Islet of Langerhans (tissue), 1 donor: ENCODE data around the gene DHCR7.

ENCODE experiments used
- FAIRE-seq: peaks from one replicate; lab custom pipeline; 2011; peaks lifted over from hg19 to GRCh38; lab: Jason Lieb, UNC

The DHCR7 gene

DNA sequence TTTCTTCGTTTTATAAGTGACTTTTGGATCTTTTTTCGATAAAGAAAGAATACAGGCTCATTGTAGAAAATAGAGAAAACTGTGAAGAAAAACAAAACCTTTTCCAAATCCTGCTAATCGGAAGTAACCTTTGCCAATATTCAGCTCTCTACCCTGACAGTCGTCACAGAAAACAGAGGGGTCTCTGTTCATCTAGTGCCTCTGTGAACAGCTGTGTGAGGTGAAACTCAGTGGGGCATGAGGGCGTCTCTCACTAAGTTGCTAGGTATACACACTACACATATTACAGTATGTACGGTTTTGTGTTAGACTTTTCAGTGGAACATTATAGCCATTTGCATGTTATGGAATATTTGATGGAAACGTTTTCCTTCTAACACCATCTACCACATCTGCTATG lies 39.4 kb downstream of the DHCR7 start:
- FAIRE-seq, result no peak

DNA sequence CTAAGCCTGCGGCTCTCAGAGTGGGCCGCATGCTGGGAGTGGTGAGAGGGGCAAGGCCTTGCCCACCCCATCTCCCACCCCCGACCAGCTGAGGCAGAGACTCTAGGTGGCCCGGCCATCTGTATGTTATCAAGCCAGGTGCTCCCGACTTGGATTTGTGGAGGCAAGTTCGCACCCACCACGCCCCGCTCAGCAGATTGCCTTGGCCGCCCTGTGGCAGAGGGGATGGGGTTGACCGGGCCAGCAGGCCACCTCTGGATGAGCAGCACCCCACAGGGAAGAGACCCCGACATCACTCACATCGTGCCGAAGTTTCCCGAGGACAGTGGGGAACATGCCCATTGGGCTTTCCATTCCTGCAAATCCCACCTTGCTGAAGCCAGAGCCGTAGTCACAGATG lies 40.8 kb downstream of the DHCR7 start:
- FAIRE-seq, result no peak

DNA sequence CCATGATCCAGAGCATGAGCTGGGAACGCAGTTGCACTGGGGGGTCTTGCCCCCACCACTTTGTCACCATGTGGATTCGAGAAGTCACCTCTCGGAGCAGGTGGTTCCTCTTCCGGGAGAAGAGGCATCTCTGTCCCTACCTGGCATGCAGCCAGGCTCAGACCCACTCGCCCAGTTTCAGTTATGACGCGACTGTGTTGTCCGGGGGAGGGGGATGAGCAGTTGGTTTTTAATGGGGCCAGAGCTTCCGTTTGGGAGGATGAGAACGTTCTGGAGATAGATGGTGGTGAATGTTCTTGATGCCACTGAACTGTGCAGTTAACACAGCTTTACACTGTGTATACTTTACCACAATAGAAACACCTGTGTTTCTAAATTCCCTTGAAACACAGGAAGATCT lies 41.5 kb downstream of the DHCR7 start:
- no peak for FAIRE-seq

DNA sequence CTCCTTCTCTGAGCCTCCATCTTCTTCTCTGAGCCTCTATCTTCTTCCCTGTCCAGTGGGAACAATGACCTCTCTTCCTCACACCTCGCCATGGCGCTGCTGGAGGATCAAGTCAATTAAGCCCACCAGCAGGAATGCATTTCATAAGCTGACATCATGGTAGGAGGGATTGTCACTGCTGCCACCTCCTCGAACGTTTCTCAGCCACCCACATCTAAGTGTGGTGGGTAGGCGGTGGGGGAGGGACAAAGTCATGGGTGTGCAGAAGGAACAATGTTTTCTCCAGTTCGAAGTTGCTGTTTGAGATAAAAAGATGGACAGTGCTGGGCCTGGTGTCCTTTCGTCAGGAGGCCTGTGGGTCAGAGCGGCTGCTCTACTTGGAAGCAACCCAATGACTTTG lies 44.0 kb downstream of the DHCR7 start:
- no peak for FAIRE-seq

DNA sequence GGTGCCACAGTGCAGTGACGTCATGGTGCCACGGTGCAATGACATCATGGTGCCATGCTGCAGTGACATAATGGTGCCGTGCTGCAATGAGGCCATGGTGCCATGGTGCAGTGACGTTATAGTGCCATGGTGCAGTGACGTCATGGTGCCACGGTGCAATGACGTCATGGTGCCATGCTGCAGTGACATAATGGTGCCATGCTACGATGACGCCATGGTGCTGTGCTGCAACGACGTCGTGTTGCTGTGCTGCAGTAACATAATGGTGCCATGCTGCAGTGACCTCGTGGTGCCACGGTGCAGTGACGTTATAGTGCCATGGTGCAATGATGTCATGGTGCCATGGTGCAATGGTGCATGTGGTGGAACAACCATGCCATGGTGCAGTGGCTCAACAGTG lies 45.3 kb downstream of the DHCR7 start:
- FAIRE-seq, result no peak

DNA sequence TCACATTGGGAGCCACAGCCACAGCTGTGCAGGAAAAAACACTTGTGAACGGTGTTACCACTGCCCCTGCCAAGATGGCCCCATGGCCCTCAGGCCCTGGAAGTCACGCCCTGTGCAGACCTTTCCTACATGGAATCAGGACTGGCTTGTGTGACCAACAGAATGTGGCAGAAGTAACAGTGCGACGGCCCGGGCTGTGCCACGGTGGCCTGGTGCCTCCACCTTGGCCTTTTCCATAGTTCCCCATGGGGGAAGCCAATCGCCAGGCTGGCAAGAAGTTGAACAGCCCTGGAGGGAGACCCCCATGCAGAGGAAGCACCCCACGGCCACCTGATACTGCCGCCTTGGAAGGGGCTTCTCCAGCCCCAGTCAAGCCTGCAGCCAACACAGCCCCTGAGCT lies 48.0 kb downstream of the DHCR7 start:
- FAIRE-seq, result no peak

DNA sequence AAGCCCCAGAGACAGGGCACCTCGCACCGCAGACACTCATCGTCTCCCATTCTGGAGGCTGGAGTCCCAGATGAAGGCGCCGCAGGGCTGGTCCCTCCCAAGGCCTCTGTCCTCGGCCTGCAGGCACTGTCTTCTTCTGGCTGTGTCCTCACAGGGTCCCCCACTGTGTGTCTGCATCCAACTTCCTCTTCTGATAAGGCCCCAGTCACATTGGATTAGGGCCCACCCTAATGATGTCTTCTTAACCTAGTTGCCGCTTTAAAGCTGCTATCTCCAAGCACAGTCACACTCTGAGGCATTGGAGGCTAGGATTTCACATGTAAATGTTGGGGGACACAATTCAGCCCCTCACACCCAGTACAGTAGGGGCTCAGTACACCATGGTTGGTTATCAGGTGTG lies 48.9 kb downstream of the DHCR7 start:
- FAIRE-seq, result no peak

DNA sequence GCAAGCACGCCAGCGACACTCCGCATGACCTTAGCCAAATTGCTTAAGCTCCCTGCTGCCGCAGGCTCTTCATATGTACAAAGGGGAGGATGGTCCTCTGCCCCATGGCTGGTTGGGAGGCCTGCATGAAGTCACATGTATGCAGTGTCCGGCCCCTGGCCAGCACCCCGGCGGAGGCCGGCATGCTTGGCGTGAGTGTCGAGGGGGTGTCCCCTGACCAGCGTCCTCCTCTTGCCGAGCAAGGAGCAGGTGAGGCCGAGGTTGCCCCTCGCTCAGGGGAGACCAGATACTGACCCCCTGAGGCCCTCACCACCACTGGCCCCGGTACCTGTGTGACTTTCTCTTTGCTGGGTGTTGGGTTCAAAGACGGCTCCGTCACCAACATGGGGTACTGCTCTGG lies 50.2 kb downstream of the DHCR7 start:
- no peak for FAIRE-seq

DNA sequence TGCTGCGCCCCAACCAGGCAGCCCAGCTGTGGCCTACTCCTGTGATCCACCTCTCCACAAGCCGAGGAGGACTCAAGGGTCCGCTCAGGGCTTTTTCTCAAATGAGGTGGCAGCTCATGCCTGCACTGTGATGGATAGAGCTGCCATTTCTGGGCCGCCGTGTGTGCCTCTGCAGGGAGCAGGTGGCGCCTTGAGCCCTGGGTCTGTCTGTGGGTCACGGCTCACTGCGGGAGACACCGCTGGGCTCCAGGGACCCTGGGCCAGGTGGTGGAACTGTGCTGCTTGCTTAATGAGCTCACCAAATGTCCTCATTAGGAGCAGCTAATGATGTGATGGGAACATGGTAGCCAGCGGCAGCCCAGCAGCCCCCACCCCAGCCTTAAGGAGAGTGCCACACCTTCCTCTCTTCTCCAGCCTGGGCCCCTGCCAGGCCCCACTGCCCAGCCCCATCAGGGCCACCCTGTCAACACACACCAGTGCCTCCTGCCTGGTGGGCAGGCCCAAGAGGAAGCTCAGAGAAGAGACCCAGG lies 50.8 kb downstream of the DHCR7 start:
- FAIRE-seq, result no peak

DNA sequence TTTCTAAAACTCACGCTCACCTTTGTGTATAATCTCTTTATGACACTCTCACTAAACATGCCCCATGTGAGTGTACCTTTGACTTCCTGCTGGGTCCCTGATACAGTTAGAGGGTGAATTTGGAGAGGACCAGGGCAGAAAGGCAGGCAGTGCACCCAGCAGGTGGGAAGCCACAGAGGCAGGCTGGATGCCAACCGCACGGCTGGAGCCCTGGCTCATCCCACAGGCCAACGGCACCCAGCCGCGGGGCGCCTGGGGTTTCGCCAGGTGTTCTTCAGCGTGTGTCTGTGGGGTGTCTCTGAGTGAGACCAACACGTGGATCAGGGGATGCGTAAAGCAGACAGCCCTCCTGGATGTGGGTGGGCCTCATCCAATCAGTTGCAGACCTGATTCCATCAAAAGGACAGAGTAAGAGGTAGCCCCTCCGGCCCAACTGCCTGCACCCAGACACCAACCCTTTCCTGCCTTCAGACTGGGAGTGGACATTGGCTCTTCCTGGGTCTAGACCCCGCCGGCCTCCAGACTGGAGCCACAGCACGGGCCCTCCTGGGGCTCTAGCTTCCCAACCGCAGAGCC lies 51.6 kb downstream of the DHCR7 start:
- no peak for FAIRE-seq

DNA sequence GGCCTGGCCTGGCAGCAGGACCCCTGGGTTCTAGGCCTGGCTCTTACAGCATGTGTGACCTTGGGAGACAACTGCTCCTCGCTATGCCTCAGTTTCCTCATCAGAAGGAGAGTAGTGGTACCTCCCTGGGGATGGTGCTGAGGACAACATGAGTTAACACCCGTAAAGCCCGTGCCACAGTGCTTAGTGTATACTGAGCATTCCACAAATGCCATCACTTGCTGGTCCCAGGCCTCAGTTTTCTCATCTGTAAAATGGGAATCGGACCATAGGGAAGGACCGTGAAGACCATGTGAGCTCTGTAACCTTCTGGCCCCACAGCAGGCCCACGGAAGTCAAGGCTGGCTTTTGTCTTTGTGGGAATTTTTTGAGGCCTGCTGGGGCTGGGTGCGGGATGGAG lies 52.4 kb downstream of the DHCR7 start:
- FAIRE-seq, result no peak

DNA sequence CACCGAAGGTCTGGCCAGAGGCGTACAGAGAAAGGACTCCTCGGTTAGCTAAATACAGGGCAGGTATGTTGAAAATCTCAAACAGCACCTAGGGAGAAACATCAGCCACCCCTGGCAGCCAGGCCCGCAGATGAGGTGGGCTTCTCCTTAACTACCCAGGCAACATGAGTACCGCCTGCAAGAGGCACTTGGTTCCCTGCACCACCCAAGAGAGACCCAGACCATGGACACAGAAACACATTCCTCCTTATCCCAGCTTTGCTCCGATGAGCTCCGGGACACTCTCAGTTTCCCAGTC lies 53.0 kb downstream of the DHCR7 start:
- no peak for FAIRE-seq

DNA sequence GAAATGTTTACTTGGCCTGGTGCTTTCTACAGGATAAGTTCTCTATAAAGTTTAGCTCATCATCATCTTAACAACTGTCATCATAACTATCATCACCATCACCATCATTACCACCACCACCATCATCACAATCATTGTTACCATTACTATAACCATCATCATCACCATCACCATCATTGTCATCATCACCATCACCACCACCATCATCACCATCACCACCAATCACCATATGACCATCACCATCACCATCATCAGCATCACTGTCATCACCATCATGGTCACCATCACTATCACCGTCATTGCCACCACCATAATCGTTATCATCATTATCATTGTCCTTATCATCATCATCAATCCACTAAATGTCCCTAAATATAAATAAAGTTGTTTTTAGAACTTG lies 54.9 kb downstream of the DHCR7 start:
- no peak for FAIRE-seq

DNA sequence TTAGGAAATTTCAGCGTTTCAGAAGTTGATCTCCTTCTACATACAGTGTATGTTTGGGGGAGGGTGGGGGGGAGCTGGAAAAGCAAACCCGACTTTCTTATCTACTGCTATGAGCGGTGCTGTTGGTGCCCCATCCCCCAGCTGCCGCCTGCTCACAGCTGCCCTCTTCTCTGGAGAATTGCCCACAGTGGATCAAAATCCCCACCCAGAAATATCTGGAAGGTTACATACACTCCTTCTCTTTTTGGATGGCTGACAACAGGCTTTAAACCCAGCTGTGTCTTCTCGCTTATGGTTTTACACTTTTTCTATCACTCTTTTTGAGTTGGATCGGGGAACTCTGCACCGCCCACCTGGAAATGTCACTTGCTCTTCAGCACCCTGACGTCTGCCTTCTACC lies 56.4 kb downstream of the DHCR7 start:
- no peak for FAIRE-seq

DNA sequence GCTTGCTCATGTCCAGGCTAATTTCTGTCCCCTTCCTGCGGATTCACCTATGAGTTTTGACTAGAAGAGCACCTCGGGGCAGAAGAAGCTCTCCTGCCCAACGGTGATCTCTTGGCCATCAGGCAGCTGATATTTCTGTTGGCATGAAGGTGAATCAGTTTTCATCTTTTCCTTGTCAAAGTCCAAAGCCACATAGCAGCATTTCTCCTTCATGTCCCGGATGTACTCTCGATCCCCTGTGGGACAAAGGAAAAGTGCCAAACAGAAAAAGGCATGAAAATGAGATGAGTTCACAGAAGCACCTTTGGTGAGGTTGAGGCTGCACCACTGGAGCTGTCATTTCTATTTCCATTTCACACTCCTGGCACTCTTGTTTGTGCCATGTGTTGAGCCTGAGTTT lies 56.8 kb downstream of the DHCR7 start:
- FAIRE-seq, result no peak

DNA sequence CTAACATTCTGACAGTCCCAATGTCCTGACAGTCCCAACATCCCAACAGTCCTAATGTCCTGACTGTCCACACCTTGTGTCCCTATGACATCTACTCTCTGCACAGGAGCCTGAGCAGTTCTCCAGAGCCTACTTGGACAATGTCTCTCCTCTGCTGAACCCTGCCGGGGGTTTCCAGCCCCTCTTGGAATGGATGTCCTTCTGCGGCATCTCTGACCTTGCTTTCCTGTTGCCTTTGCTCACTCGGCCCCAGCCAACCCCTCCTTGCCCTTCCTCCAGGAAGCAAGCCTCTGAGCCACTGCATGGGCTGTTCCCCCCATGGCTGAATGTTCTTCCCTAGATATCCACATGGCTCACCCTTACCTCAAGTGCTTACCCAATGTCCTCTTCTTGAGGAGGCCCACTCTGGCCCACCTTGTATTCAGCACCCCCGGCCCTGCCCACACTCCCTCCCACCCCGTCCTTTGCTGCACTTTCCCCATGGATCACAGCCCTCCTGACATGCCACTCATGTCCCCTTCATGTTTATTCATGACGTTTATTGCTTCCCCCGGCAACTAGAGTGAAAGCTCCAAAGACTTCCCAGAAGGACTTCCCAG lies 59.5 kb downstream of the DHCR7 start:
- no peak for FAIRE-seq

DNA sequence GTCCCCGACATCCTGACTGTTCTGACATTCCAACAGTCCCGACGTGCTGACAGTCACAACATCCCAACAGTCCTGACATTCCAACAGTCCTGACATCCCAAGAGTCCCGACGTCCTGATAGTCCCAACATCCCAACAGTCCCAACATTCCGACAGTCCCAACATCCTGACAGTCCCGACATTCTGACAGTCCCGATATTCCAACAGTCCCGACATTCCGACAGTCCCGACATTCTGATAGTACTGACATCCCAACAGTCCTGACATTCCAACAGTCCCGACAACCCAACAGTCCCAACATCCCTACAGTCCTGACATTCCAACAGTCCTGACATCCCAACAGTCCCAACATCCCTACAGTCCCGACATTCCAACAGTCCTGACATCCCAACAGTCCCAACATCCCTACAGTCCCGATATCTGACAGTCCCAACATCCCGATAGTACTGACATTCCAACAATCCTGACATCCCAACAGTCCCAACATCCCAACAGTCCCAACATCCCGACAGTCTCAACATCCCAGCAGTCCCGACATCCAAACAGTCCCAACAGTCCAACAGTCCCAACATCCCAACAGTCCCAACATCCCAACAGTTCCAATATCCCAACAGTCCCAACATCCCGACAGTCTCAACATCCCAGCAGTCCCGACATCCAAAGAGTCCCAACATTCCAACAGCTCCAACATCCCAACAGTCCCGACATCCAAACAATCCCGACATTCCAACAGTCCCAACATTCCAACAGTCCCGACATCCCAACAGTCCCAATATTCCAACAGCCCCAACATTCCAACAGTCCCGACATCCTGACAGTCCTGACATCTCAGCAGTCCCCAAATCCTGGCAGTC lies 60.2 kb downstream of the DHCR7 start:
- FAIRE-seq, result no peak

DNA sequence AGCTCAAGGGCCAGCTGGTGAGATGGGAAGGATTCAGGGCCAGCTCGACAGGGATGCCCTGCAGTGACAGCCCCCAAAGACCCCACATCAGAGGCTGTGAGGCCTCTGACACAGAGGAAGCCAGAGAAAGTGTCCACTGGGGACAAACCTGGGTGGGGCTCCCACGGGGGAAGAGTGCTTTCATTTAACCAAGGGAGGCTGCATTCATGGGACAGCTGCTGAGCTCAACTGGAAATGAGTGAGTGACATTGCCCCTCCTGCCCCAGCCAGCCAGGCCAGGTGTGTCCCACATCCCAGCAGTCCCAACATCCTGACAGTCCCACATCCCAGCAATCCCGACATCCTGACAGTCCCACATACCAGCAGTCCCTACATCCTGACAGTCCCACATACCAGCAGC lies 61.0 kb downstream of the DHCR7 start:
- no peak for FAIRE-seq

DNA sequence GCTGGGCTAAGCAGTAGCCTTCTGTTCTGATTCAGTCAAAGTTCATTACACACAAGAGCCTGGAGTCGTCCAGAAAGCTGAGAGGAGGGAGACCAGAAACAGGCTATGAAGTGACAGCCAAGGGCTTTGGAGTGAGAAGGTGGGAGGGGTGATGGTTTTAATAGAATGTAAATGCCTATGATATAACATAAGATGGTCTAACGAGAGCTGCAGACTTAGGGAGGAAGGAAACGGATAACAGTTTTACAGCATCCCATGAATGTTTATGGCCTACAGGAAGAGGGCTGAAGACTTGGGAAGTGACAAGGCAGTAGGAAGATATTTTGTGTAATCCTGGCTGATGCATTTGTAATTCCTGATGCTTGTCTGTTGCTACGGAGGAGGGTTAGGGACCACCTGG lies 62.0 kb downstream of the DHCR7 start:
- FAIRE-seq, result no peak

DNA sequence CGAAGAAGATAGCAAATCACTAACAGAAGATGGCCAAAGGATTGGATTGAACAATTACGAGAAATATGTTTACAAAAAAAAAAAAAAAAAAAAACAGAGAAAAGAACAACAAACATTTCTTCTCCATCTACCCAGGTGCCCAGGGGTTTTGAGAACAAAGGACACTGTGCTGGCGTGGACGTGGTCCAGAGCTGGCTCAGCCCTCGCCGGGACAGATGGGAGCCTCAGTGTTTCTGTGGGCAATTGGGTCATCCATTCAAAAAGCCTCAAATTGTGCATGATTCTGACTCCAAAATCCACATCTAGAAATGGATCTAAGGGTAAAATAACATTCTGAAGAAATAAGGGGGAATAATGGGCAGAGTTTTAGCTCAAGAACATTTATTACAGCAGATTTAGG lies 63.1 kb downstream of the DHCR7 start:
- FAIRE-seq, result no peak

DNA sequence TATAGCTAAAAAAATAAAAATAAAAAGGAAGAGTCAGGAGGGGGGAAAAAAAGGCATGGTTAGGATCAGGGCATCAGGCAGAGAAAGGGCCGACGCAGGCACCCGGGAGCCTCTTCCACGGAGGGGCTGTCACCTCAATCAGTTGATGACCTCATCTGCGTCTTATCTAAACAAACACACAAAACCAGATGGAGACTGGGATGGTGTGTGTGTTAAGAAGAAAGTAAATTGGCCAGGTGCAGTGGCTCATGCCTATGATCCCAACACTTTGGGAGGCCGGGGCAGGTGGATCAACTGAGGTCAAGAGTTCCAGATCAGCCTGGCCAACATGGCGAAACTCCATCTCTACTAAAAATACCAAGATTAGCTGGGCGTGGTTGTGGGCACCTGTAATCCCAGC lies 63.6 kb downstream of the DHCR7 start:
- FAIRE-seq, result no peak
